Germinal center (tissue), 1 donor: Measurements from ENCODE around the gene GAL3ST2.
A peak's percentile ranks its signal among the peaks of the same experiment; 100 is the strongest.
"Not testable (repeated sequence)": the region's sequence is repeated elsewhere in the genome, so short reads cannot be mapped to it uniquely, and the experiment has no call there.

Experiments
- DNase-seq: peaks from one replicate; pipeline ENCODE4 v3.0.0; 2012; ENCODE audit warnings: mixed read lengths, low spot score

Gene GAL3ST2

DNA sequence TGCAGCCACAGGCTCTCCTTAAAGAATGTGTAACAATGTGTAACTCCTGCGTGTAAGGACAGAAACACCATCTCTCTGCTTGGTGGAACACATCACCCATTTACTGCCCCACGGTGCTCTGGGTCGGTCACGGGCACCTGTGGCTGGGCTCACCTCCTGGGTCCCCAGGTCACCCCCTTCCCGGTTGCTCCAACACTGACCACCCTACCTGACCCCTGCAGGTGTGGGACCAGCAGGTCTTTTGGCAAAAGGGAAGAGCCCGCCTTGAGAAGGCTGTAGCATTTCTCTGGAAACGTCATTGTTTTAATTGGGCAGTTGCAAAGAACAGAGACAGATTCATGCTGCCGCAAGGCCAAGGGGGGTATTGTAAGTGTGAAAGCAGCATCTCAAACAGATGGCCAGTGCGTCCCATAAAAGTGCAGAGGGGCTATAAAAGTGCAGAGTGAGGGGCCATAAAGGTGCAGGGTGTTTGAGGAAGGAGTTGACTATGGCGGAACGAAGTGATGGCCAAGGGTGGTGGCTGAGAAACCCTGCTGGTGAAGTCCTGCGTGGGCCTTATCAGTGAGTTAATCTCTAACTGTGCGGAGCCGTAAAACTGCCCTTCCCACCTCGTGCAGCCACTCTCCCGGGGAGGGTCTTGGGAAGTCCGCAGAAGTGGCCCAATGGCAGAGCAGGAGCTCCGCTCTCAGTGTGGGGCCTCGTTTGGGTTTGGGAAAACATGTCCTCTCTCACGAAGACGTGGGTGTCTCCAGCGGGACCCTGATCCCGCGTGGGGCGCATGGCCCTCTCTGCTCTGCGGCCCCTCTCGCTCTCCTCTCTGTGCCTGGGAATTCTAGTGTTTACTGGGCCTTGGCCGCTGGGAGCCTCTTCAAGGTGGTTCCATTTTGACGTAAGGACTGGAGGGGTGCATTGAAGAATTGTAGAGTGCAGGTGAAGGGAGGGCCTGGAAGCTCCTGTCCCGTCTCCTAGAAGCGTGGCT lies 18.7 kb downstream of the GAL3ST2 start:
- DNase-seq: no peak

DNA sequence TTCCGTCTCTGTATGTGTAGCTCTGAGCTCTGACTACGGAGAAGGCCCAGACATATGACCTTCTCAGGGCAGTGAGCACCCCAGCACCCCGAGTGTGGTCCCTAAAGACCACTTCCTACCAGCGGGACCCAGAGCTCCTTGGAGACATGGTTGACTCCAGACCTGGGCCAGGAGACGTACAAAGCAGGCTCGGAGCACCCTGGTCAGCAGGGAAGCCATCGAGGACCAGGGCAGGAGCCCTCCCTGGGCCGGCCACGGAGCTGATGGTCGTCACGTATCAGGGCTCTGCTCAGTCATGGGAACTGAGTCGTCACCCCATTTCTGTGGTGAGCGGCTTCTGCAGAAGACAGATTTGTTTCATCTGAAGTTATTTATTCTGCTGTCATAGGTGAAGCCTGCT lies 19.6 kb downstream of the GAL3ST2 start:
- no peak for DNase-seq

DNA sequence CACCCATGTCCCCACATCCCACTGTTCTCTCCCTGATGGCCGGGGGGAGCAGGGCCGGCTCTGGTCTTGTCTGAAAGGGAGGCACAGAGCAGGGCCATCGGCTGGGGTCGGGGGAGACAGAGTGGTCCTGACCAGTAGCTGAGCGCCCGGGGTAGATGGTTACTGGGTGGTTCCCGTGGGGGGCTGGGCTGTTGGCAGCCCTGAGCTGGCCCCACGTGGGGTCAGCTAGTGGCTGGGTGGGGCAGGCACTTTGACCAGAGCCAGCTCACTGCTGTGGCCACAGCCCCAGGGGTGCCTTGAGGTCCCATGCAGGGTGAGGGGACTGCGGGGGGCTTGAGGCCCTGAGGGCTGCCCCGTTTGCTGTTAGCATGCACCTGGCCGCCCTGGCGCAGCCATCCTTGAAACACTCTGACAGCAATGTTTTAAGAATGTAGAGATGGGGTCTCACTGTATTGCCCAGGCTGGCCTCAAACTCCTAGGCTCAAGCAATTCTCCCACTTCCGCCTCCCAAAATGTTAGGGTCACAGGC lies 20.1 kb downstream of the GAL3ST2 start:
- no peak for DNase-seq

DNA sequence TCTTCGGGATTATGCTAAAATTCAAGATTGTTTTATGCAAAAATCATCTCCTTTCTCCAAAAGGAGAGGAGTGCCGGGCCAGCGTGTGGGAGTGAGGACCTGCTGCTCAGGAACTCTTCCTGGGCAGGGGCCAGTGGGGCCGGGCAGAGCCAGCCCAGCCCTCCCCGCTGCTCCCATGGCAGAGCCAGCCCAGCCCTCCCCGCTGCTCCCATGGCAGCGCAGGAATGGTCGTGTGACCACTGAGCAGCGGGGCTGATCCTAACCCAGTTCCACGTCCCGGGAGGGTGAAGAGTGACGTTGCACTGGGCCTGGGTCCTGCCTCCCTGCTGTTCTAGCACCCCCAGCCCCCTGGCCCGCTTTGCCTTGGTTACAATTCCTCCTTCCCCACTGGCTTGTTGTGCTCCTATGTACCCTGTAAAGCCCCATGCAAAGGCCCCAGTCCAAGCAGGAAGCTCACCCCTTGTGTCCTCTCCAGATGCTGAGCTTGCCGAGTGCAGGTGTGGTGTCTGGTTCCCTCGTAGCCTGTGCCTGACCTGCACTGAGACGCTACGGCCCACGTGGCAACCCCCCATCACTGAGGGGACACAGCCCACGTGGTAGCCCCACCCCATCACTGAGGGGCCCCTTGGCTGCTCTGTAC lies 20.9 kb downstream of the GAL3ST2 start:
- DNase-seq: no peak

DNA sequence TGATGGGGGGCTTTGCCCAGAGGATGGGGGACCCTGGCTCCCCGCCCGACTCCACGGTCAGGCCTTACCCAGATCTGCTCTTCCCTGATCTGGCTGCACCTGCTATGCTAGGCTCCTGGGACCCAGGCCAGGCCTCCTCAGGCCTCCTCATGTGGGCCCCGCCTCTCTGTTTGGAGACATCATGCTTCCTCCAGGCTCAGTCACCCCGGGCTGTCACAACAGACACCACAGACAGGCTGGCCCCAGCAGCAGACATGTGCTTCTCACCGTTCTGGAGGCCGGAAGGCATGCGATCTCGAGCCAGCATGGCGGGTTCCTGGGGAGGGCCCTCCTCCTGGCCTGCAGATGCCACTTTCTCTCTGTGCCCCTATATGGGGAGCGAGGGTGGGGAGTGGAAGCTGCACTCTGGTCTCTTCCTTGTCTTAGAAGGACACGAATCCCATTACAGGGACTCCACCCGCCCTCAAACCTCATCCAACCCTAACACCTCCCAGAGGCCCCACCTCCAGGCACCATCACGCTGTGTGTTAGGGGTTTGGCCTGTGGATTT lies 21.5 kb downstream of the GAL3ST2 start:
- DNase-seq: no peak

DNA sequence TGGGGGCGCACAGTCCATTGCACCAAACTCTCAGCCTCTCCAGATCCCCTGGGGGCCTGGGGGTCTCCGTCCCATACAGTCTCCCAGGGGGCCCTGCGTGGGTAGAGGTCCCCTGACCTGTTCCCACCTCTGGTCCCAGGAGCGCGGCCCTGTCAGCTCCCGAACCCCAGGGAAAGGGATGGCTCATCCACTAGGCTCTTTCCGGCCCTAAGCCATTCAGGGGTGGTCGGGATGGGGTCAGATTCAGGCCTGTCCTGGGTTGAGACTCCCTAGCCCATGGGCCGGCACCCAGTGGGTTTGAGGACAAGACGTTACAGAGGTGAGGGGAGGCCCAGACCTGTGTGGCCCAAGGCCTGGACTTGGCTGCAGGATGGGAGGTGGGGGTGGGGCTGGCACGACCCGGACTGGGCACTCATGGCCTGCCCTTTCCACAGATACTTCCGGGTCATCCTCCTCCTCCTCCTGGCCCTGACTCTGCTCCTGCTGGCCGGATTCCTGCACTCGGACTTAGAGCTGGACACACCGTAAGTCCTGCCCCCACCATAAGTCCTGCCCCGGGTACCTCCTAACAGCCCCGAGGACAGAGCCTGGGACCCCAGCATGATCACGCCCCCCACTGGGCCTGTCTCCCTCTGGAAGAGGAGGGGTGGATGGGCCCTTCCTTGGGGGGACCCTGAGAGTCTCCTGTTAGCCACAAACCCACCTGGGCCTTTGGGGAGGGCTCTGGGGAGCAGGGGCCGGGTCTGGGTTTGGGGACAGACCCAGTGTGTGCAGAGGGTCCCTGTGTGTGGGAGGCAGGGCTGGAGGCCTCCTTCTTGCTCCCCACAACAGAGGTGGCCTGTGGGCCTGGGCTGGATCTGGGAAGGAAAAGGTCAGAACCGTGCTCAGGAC lies 22.3 kb downstream of the GAL3ST2 start:
- no peak for DNase-seq

DNA sequence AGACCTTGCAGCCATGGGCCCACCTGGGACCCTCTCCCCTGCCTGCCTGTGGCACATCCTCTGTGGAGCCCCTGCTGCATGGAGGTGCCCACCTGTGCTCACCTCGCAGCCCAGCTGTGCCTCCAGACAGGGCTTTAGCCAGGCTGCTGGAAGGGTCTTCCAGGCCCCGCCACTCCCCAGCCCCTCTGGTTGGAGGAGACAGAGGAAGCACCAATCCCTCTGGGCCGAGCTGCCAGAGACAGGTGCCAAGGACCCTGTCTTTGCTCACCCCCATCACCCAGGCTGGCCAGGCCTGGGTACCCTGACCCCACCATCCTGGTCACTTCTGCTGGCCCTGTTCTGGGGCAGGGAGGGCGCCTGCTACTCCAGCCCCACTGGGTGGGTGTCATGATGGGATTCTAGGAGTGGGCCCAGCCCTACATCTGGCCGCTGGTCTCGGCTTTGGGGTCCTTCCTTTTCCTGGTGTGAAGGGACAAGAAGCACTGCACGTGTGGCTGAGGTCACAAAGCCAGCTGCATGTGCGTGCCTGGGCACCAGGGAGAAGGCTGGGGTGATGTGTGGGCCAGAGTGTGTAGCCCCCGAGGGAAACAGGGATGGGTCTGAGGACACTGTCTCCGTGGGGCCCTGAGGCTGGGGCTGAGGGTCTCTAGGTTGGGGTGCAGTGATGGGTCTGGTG lies 23.0 kb downstream of the GAL3ST2 start:
- DNase-seq: peak; percentile 2

DNA sequence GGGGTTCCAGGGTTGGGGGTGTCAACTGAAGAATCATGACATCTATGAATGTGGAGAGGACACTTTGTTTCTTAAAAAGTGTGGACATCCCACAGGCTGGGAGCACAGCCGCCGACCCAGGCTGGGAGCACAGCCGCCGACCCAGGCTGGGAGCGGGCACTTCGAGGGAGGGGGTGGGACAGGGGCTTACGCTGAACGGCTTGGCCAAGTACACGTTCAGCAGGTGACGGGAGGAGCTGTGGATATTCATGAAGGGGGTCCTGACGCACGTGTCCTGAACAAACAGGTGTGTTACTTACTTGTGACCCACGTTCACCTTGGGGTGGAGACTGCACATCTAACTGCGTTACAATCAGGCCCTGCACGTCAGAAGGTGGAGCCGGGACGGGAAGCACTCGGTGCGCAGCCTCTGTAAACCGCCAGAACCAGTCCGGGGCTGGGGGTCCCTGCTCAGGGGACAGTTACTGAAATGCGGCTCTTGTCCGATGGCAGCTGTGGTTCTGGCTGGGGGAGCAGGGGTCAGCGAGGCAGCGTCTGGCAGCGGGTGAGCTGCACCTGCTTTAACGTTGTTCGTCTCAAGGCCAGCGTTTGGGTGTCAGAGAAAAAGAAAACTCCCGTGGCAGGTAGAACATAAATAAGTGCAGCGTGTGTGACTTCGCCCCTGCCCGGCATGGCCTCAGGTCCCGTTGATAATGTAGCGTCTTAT lies 23.7 kb downstream of the GAL3ST2 start:
- DNase-seq: not testable (repeated sequence)

DNA sequence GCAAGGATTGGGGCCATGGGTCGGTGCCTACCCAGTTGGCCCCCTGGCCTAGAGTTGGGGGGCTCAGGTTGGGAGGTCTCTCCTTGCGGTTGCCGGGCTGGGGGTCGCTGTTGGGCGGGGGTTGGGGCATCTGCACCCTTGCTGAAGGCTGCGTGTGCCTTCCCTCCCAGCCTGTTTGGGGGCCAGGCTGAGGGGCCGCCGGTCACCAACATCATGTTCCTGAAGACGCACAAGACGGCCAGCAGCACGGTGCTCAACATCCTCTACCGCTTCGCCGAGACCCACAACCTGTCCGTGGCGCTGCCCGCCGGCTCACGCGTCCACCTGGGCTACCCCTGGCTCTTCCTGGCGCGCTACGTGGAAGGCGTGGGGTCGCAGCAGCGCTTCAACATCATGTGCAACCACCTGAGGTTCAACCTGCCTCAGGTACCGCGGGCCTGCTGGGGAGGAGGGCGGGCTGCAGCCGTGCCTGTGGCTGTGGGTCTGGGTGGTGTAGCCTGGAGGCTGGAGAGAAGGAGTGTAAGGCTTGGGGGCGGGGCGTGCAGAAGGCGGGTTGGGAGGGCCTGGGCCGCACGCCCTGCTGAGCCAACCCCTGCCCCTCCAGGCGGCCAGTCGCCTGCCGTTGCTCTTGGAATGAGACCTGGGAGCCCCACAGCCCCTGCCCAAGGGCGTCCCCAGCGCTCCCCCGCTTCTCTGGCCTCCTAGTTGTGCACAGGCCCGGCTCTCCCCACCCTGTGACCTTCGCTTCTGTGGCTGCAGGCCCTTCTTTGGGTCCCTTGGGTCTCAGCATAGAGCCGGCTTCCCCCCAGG lies 25.2 kb downstream of the GAL3ST2 start:
- DNase-seq: peak; percentile 2

DNA sequence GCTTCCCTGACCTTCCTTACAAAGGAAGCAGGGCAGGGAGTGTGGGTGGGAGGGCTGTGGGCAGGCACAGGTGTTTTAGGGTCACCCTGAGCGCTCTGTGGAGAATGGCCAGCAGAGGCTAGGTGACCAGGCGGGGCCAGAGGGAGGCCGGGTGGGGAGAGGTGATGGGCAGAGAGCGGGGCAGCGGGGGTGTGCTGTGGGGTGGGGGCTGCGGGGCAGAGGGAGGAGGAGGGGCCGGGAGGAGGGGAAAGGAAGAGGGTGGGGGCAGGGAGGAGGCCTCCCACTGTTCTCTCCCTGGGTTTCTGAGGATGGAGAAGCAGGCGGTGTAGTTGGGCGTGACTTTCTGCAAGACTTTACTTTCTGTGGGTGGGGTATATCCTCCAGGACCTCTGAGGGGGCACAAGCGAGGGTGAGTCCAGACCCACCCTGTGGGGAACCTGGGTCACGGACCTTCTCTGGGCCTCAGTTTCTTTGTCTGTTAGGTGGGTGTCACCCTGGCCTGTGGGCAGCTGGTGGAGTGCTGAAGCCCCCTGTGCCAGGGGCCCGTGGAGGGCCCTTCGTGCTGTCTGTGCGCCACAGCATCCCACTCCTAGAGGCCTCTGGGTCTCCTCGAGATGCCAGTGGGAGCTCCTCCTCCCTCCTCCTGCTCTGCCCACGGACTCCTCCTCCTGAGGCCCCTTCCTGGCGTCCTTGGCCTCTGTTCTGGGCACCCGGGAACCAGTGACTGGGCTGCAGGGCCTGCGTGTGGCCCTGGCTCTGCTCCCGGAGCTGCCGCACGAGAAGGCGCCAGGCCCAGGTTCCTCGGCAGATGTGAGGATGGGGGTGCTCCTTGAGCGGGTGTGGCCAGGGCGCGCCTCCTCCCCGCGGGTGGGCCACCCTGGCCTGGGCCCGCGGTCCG lies 26.0 kb downstream of the GAL3ST2 start:
- no peak for DNase-seq

DNA sequence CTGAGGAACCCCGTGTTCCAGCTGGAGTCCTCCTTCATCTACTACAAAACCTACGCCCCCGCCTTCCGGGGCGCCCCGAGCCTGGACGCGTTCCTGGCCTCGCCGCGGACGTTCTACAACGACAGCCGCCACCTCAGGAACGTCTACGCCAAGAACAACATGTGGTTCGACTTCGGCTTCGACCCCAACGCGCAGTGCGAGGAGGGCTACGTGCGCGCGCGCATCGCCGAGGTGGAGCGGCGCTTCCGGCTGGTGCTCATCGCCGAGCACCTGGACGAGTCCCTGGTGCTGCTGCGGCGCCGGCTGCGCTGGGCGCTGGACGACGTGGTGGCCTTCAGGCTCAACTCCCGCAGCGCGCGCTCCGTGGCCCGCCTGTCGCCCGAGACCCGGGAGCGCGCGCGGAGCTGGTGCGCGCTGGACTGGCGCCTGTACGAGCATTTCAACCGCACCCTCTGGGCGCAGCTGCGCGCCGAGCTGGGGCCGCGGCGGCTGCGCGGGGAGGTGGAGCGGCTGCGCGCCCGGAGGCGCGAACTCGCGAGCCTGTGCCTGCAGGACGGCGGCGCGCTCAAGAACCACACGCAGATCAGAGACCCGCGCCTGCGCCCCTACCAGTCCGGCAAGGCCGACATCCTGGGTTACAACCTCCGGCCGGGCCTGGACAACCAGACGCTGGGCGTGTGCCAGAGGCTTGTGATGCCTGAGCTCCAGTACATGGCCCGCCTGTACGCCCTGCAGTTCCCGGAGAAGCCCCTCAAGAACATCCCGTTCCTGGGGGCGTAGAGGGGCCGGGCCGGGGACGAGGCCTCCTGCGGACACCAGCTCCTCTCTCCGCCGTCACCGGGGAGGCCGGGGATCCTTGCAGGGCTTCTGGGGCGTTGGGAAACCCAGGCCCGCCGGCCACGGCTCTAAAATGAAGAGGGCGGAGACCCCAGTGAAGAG lies 27.0 kb downstream of the GAL3ST2 start:
- DNase-seq: peak; percentile 55

DNA sequence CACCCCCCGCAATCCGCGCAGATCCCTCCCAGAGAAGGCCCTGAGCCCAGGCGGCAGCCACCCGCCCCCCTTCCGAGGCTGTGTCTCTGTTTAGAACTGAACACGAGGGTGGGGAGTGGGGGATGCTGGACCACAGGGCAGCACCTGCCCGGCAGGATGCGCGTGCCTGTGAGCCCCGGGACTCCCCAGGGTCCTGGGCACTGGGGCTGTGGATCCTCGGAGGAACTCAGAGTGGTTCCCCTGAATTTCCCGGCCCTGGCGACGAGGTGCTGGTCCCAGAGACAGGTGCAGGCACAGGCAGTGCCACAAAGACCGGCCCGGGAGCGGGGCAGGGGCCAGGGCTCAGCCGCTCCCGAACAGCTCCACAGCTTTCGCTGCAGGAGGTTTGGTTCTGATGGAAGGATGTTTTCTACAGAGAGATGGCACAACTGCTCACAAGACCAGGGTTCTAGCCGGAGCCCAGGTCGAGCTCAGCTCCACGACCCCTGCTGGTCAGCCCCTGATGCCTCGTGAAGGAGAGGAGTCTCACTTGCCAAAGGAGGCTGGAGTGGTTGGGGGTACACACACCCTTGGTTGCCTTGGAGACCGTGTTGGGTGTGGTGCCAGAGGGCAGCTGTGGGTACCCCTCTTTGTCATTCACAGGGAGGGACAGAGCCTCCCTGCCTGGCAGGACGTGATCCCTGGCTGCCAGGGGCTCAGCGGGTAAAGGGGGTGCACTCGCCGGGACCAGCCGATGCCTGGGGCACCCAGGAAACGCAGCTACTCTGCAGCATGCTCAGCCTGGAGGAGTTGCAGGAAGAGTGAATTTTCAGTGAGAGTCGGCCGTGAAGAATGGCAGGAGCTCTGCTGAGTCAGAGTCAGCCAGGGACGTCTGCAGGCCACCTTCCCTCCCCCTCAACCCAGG lies 28.0 kb downstream of the GAL3ST2 start:
- no peak for DNase-seq

DNA sequence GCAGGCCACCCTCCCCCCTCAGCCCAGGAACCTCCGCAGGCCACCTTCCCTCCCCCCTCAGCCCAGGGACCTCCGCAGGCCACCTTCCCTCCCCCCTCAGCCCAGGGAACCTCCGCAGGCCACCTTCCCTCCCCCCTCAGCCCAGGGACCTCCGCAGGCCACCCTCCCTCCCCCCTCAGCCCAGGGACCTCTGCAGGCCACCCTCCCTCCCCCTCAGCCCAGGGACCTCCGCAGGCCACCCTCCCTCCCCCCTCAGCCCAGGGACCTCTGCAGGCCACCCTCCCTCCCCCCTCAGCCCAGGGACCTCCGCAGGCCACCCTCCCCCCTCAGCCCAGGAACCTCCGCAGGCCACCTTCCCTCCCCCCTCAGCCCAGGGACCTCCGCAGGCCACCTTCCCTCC lies 29.6 kb downstream of the GAL3ST2 start:
- not testable (repeated sequence) for DNase-seq

DNA sequence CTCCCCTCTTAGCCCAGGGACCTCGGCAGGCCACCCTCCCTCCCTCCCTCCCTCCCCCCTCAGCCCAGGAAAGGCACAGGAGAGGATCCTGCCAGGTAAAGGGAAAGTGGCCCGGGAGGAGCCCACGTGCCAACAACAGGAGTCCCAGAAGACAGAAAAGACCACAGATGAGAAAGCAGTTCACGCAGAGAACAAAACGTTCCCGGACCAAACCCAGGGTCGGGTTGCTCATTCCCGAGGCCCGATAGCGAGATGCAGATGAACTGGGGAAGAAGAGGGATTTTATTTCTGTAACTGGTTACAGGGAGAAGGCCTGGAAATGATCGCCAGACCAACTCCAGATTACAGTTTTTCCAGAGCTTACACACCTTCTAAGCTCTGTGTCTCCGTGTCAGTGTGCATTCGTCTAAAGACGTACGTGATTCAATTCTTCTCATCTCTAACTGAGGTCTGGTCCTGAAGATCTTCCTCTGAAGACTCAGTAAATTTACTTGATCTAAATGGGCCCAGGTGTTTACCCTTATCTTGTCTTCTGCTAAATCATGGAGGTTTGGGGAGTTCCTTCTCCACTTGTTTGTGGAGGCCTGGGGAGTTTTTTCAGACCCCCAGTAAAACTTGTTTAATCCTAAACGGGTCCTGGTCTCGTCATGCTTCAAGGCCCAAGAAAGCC lies 31.6 kb downstream of the GAL3ST2 start:
- DNase-seq: no peak

DNA sequence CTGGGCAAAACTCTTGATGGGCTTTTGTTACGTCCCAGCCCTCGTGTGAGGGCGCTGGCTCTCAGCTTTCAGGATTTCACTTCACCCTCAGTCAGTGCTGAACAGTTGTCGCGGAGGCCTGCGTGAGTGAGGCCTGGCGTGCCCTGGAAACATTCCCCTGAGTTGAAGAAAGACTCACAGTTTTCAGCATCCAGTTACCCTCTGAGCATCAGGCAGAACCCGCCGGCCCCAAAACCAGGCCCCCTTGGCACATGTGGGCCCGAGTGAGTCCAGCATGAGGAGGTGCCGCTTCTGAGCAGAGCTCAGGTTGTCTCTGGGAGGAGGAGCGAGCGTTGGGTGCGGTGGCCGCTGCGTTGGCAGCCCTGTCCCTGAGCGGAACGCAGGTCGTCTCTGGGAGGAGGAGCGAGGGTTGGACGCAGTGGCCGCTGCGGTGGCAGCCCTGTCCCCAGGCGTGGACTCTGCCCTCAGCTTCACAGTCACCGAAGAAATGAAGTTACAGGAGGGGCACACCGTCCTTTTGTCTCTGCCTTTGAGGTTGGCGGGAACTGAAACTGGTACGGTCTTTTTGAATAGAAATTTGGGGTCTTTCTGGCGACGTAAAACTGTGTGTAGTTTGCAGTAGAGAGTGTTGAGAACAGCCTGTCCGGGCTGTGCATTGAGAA lies 32.2 kb downstream of the GAL3ST2 start, which contains the start of gene NEU4:
Gene NEU4 (plus strand): TSS at position 473 of the 662 bp plus-strand sequence. CDS start 5,292 bp downstream, outside the sequence.
- no peak for DNase-seq
